ENCODE data around the gene ARHGEF3. TPM values are rescaled to one million over a fixed set of nuclear protein-coding genes. Genes with fewer than 3 reads are reported as not detected.

Gene ARHGEF3
- total and polyA plus RNA-seq, 7 experiments from 2014 or later: 78.8 to 99.7 (median 87.0) TPM

DNA sequence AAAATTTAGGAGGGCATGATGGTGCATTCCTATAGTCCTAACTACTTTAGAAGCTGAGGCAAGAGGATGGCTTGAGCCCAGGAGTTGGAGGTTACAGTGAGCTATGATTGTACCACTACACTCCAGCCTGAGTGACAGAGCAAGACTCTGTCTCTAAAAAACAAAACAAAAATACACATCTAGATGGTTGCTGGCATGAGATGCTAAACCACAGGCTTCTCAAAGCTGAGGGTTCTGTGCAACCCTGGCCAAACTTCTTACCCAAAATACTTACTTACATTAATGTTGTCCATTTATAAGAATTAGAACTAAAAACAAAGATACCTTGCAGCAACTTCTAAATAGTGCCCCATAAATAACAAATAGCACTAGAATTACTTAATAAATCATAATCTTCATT, 14.3 kb upstream of the ARHGEF3 start:
- ATAC-seq (no peak), DNase-seq (no peak)
- Histone ChIP-seq H3K4me1 (ENCODE audit: control insufficient read depth in 2 of 2, insufficient read depth in 2 of 2, low read length in 2 of 2) (peaks cover 29 to 42% of the 10 kb centered on the region in 2 donors), H3K27ac (ENCODE audit: low read depth, low read length) (no peak overlapping the region), H3K9me3 (ENCODE audit: control insufficient read depth in 2 of 3, low read length in 3 of 3) (no peaks in the 10 kb centered on the region), H3K4me3 (ENCODE audit: low read length) (no peak overlapping the region), H3K36me3 (ENCODE audit: control insufficient read depth in 2 of 3, insufficient read depth in 3 of 3, low read length in 3 of 3) (no peaks in the 10 kb centered on the region), H3K27me3 (ENCODE audit: control insufficient read depth in 2 of 2, insufficient read depth in 2 of 2, low read length in 2 of 2) (no peaks in the 10 kb centered on the region)
- Mint-ChIP-seq H3K36me3 (peaks cover 0 to 8% (median 0%) of the 10 kb centered on the region in 5 donors), H3K9me3 (no peaks in the 10 kb centered on the region), H3K27me3 (no peaks in the 10 kb centered on the region), H3K27ac (peak overlapping the region in 8 of 9 donors; percentile 14 to 86 (median 70)), H3K4me3 (no peak overlapping the region), H3K4me1 (peaks cover 46 to 96% (median 83%) of the 10 kb centered on the region in 7 donors)
- intact Hi-C loops (cut with micrococcal nuclease): loop anchor here in 1 of 2 donors (5.0 kb wide), 1 partner anchor 101 kb away; no protein-coding TSS in a partner anchor
- CTCF ChIA-PET: interaction anchor here (1.2 kb wide), 1 partner anchor 111 kb away, joined by 3 read pairs; no protein-coding TSS in a partner anchor
- POLR2A ChIA-PET: interaction anchor here (0.5 to 2.6 kb wide), 8 partner anchors 8 to 110 kb away, joined by 3 to 16 read pairs (median 6); no protein-coding TSS in a partner anchor

DNA sequence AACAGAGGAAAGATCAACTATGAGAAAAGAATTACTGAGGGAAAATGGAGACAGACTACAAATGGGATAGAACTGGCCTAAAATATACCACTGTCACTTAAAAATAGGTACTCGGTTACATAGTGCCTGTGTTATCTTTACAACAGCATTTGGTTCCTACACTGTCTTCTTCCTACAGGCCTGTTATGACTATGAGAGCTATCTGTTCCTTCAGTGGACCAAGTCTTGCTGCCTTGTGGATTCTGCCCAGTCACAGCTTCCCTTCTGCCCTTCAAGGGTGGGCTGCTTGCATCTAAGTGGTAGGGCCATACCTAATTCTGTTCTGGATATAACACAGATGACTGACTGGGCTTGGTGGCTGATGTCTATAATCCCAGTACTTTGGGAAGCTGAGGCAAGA, 13.8 kb upstream of the ARHGEF3 start:
- Histone ChIP-seq H3K9me3 (ENCODE audit: control insufficient read depth in 2 of 3, low read length in 3 of 3) (no peaks in the 10 kb centered on the region), H3K27ac (ENCODE audit: low read depth, low read length) (peak overlapping the region; percentile 3), H3K4me1 (ENCODE audit: control insufficient read depth in 2 of 2, insufficient read depth in 2 of 2, low read length in 2 of 2) (peaks cover 29 to 47% of the 10 kb centered on the region in 2 donors), H3K4me3 (ENCODE audit: low read length) (no peak overlapping the region), H3K27me3 (ENCODE audit: control insufficient read depth in 2 of 2, insufficient read depth in 2 of 2, low read length in 2 of 2) (no peaks in the 10 kb centered on the region), H3K36me3 (ENCODE audit: control insufficient read depth in 2 of 3, insufficient read depth in 3 of 3, low read length in 3 of 3) (no peaks in the 10 kb centered on the region)
- no peak for DNase-seq
- no peak for ATAC-seq
- Mint-ChIP-seq H3K36me3 (peaks cover 0 to 8% (median 0%) of the 10 kb centered on the region in 5 donors), H3K9me3 (no peaks in the 10 kb centered on the region), H3K4me1 (peaks cover 46 to 96% (median 88%) of the 10 kb centered on the region in 7 donors), H3K27ac (peak overlapping the region in 8 of 9 donors; percentile 14 to 86 (median 64)), H3K27me3 (no peaks in the 10 kb centered on the region), H3K4me3 (no peak overlapping the region)
- intact Hi-C loops (cut with micrococcal nuclease): loop anchor here in 1 of 2 donors (5.0 kb wide), 1 partner anchor 102 kb away; no protein-coding TSS in a partner anchor
- CTCF ChIA-PET: interaction anchor here (1.0 to 1.3 kb wide), 4 partner anchors 16 to 174 kb away, joined by 3 to 5 read pairs (median 3); no protein-coding TSS in a partner anchor
- POLR2A ChIA-PET: interaction anchor here (0.5 to 5.8 kb wide), 6 partner anchors 9 to 101 kb away, joined by 3 to 55 read pairs (median 6); partner anchors contain the start of gene ARHGEF3

DNA sequence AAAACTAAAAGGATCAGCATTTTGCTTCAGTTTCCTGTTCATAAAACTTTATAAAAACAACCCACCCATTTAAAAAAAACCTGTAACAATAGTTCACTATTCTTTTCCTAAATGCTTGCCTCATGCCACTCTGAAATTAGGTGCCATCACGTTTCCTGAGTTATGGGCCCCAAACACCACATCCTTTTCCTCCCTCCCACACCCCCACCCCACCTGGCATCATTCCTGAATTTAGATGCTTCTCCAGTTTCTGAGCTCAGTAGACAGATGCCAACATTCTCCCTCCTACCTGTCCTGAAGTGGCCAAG, 11.9 kb upstream of the ARHGEF3 start:
- DNase-seq: peak in 1 of 9 donors; percentile 22
- Histone ChIP-seq H3K36me3 (ENCODE audit: control insufficient read depth in 2 of 3, insufficient read depth in 3 of 3, low read length in 3 of 3) (no peaks in the 10 kb centered on the region), H3K4me3 (ENCODE audit: low read length) (peak overlapping the region; percentile 4), H3K4me1 (ENCODE audit: control insufficient read depth in 2 of 2, insufficient read depth in 2 of 2, low read length in 2 of 2) (peaks cover 29 to 46% of the 10 kb centered on the region in 2 donors), H3K9me3 (ENCODE audit: control insufficient read depth in 2 of 3, low read length in 3 of 3) (no peaks in the 10 kb centered on the region), H3K27ac (ENCODE audit: low read depth, low read length) (peak overlapping the region; percentile 56), H3K27me3 (ENCODE audit: control insufficient read depth in 2 of 2, insufficient read depth in 2 of 2, low read length in 2 of 2) (no peaks in the 10 kb centered on the region)
- Mint-ChIP-seq H3K27ac (peak overlapping the region in 8 of 9 donors; percentile 42 to 92 (median 87)), H3K4me1 (peaks cover 38 to 88% (median 79%) of the 10 kb centered on the region in 7 donors), H3K4me3 (peak overlapping the region in 9 of 10 donors; percentile 19 to 76 (median 65)), H3K9me3 (no peaks in the 10 kb centered on the region), H3K27me3 (no peaks in the 10 kb centered on the region), H3K36me3 (peaks cover 0 to 4% (median 0%) of the 10 kb centered on the region in 5 donors)
- no peak for ATAC-seq
- POLR2A ChIA-PET: interaction anchor here (0.8 to 5.8 kb wide), 6 partner anchors 10 to 103 kb away, joined by 3 to 55 read pairs (median 4); partner anchors contain the start of gene ARHGEF3
- intact Hi-C loops (cut with micrococcal nuclease): loop anchor here in 1 of 2 donors (1.0 kb wide), 1 partner anchor 11 kb away; no protein-coding TSS in a partner anchor
- CTCF ChIA-PET: interaction anchor here (0.7 to 1.0 kb wide), 4 partner anchors 11 to 257 kb away, joined by 3 read pairs; partner anchors contain the start of gene CCDC66

DNA sequence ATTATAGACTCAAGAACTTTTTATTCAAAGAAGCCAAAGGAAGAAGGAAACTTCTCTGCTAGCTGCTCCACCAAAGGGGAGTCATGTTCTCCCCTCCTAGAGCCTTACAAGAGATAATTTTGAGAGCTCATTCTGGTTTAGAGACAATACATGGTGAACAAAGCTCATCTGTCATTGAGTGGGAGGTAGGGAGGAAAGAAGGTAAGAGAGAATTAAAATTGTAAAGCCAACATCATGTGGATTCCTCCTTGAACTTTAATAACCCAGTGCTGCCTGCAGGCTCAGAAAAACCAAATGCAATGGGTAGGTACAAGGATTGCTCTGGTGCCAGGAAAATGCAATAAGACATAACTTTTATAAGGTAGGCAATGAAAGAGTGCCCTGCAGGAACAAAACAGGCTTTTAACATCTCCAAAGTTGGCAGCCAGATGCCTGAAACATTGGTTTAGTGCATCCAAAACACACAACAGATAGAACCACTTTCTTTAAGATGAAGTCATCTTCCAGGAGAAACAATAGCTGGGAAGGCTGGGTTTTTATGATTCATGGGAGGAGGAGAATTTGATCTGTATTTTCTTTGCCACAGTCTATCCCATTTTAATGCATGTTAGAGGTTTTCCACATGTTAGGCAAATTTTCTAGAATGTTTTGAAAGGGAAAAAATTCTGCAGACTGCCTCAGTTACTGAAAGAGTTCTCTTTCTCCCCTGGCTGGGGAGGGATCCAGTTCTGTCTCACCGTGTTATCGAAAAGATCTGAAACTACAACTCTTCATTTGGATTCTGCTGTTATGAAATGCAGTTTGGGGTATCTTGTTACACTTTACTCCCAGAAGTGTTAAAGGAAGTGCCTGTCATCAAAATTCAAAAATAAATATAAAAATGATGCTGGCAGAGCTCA, 11.3 kb upstream of the ARHGEF3 start:
- DNase-seq (no peak), ATAC-seq (no peak)
- H3K4me3 Mint-ChIP-seq: peak overlapping the region; percentile 17 to 76 (median 64)
- peaks cover 0 to 5% (median 0%) of the 10 kb centered on the region in 5 donors for H3K36me3 Mint-ChIP-seq
- H3K9me3 Mint-ChIP-seq: no peaks in the 10 kb centered on the region
- peaks cover 38 to 82% (median 73%) of the 10 kb centered on the region in 7 donors for H3K4me1 Mint-ChIP-seq
- H3K27me3 Mint-ChIP-seq: no peaks in the 10 kb centered on the region
- H3K4me3 ChIP-seq (ENCODE audit: low read length): peak overlapping the region; percentile 4
- peaks cover 29 to 41% of the 10 kb centered on the region in 2 donors for H3K4me1 ChIP-seq (ENCODE audit: control insufficient read depth in 2 of 2, insufficient read depth in 2 of 2, low read length in 2 of 2)
- peak overlapping the region; percentile 29 to 92 (median 86) for H3K27ac Mint-ChIP-seq
- ChIA-PET CTCF (interaction anchor here (0.5 to 2.4 kb wide), 9 partner anchors 11 to 256 kb away, joined by 3 to 10 read pairs (median 3); partner anchors contain the start of genes ARHGEF3 and CCDC66), POLR2A (interaction anchor here (0.6 to 5.8 kb wide), 9 partner anchors 11 to 790 kb away, joined by 3 to 55 read pairs (median 4); partner anchors contain the start of gene ARHGEF3)
- no peaks in the 10 kb centered on the region for H3K9me3 ChIP-seq (ENCODE audit: control insufficient read depth in 2 of 3, low read length in 3 of 3)
- no peaks in the 10 kb centered on the region for H3K27me3 ChIP-seq (ENCODE audit: control insufficient read depth in 2 of 2, insufficient read depth in 2 of 2, low read length in 2 of 2)
- peak overlapping the region; percentile 56 for H3K27ac ChIP-seq (ENCODE audit: low read depth, low read length)
- no peaks in the 10 kb centered on the region for H3K36me3 ChIP-seq (ENCODE audit: control insufficient read depth in 2 of 3, insufficient read depth in 3 of 3, low read length in 3 of 3)
- intact Hi-C loops (cut with micrococcal nuclease): loop anchor here in 1 of 2 donors (1.0 kb wide), 1 partner anchor 11 kb away; no protein-coding TSS in a partner anchor

DNA sequence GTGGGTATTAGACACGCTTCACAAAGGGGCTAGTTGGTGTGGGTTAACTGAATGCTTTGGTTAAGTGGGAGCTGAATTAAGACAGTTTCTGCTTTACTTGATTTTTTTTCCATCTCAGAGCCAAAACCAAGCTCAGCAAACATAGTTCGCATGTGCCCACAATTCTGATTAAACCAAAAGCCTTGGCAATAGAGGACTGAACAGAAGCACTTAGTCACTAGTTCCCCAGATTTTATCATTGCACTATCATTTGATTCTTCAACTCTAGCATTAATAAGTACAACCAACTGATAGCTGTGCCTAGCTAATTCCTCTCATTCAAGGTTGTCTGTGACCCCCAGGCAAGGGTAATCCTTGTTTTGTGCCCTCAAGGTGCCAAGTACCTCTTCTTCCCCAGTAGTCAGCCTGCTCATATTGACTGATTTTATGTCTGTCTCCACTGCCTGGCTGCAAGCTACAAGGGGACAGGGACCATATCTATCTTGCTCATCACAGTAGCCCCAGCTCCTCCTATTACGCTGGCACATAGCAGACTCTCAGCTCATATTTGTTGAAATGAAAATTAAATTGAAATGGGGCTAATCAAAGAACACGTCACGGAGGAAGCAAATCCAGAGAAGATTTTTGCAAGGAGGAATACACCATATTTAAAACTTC, 9.9 kb upstream of the ARHGEF3 start:
- DNase-seq (no peak), ATAC-seq (no peak)
- no peaks in the 10 kb centered on the region for H3K27me3 ChIP-seq (ENCODE audit: control insufficient read depth in 2 of 2, insufficient read depth in 2 of 2, low read length in 2 of 2)
- H3K27ac Mint-ChIP-seq: peak overlapping the region in 8 of 9 donors; percentile 42 to 92 (median 88)
- H3K4me3 ChIP-seq (ENCODE audit: low read length): no peak overlapping the region
- peaks cover 29 to 39% of the 10 kb centered on the region in 2 donors for H3K4me1 ChIP-seq (ENCODE audit: control insufficient read depth in 2 of 2, insufficient read depth in 2 of 2, low read length in 2 of 2)
- ChIA-PET CTCF (interaction anchor here (0.6 to 2.4 kb wide), 6 partner anchors 10 to 196 kb away, joined by 3 to 10 read pairs (median 4); partner anchors contain the start of gene ARHGEF3), POLR2A (interaction anchor here (0.6 to 5.8 kb wide), 8 partner anchors 12 to 1626 kb away, joined by 3 to 55 read pairs (median 4); partner anchors contain the start of gene ARHGEF3)
- peak overlapping the region in 8 of 10 donors; percentile 16 to 76 (median 62) for H3K4me3 Mint-ChIP-seq
- no peak overlapping the region for H3K27ac ChIP-seq (ENCODE audit: low read depth, low read length)
- no peaks in the 10 kb centered on the region for H3K9me3 ChIP-seq (ENCODE audit: control insufficient read depth in 2 of 3, low read length in 3 of 3)
- no peaks in the 10 kb centered on the region for H3K27me3 Mint-ChIP-seq
- H3K4me1 Mint-ChIP-seq: peaks cover 34 to 76% (median 64%) of the 10 kb centered on the region in 7 donors
- H3K9me3 Mint-ChIP-seq: no peaks in the 10 kb centered on the region
- H3K36me3 Mint-ChIP-seq: peaks cover 0 to 4% (median 0%) of the 10 kb centered on the region in 5 donors
- H3K36me3 ChIP-seq (ENCODE audit: control insufficient read depth in 2 of 3, insufficient read depth in 3 of 3, low read length in 3 of 3): no peaks in the 10 kb centered on the region
- intact Hi-C loops (cut with micrococcal nuclease): no loop called here

Measured in naive thymus-derived CD4-positive, alpha-beta T cell (primary cell).